Measurements from ENCODE around the gene TMCC3.
"Not testable (repeated sequence)": the region's sequence is repeated elsewhere in the genome, so short reads cannot be mapped to it uniquely, and the experiment has no call there.

TMCC3 gene

GRCh38 chr12:94597268-94597667, 53.1 kb downstream of the TMCC3 start:
- no peak for DNase-seq

- DNase-seq: no peak
Measured at GRCh38 chr12:94596596-94596995, 53.8 kb downstream of the TMCC3 start.

DNA sequence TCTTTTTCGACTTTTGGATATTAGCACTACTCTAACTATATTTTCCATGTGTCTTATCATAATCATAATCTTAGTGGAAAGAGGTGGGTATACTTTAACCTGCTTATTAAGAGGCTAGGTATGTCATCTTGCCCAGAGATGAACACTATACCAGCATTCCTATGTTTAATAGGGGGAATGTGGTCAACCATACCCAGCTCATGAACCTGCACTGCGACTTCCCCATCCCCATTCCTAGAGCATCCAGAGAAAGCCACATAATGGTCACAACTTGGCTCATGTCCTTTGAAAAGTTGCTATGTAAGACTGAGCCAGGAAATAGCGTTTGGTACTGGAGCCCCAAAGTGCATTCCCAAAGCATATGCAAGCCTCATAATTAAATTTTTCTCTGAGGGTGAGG, 55.2 kb downstream of the TMCC3 start:
- DNase-seq: no peak

- DNase-seq: no peak
Measured at GRCh38 chr12:94594443-94594825, 55.9 kb downstream of the TMCC3 start.

DNA sequence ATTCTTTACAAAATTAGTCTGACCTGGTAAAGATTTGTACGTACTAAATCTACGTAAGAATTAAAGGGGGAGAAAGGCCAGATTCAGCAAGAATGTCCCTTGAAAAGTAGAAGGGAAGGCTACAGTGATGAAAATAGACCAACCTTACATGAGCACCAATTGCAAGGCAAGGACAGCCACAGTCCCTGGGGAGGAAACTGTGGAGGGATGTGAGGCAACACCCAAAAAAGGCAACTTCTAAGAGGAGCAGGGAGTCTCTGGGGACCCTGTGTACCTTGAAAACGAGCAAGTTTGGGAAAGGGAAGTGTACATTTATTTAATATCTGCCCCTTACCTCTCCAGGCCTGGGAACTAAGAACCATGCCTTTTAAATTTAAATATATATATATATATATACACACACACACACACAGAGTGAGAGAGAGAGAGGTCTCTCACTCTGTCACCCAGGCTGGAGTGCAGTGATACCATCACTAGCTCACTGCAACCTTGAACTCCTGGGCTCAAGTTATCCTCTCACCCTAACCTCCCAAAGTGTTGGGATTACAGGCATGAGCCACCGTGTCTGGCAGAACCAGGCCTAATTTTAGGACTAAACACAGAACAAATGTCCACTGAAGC, 56.4 kb downstream of the TMCC3 start:
- DNase-seq: no peak

- not testable (repeated sequence) for DNase-seq
Measured at GRCh38 chr12:94592723-94593122, 57.6 kb downstream of the TMCC3 start.

DNA sequence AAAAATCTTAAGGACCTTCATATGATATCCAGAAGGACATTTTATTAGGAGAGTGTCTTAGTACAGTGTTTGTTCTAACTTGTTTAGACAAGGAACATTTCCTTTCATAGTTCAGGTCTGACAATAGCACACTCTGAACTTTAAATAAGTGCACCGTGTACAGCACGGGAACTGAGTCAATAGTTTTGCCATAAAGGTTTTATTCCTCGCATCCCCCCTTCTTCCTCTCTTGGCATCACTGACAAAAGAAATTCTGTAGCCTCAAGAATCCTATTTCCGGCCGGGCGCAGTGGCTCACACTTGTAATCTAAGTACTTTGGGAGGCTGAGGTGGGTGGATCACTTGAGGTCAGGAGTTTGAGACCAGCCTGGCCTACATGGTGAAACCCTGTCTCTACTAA, 58.3 kb downstream of the TMCC3 start:
- no peak for DNase-seq

- peak in 1 of 2 experiments; percentile 6 for DNase-seq
Measured at GRCh38 chr12:94590428-94590827, 59.9 kb downstream of the TMCC3 start.

DNA sequence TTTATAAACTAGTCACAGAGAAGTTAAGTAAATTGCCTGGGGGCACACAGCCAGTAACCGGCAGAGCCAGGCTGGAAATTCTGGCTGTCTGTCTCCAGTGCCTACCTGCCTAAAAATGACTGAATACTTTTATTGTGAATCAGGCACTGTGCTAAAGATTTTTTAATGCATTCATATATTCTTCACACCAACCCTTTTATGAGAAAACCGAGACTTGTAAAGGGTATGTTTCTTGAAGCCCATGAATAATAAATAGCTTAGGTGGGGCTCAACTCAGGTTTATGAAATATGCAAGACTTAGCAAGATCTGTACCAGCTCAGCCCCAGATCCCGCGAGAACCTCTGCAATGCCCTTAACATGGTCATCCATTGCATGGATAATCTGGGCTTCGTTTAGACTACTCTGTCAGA, 60.8 kb downstream of the TMCC3 start:
- DNase-seq: no peak

DNA sequence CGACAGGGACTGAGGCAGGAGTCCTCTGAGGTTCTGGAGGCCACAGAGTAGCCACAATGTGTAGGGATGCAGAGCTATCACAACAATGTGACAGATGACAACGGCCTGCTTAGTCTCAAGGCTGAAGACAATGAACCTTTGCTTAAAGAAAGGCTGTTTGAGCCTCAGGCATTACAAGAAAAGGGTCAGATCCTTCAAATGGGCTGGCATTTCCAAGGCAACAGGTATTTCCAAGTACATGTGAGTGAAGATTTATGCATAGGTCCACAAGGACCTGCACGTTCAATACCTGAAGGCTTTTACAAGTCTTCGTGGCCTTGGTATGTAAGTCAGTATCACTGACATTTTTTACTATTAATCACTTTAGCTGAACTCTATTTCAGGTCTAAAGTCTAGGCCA, 62.0 kb downstream of the TMCC3 start:
- DNase-seq: no peak

GRCh38 chr12:94587266-94588241, 62.8 kb downstream of the TMCC3 start:
- no peak for DNase-seq

DNA sequence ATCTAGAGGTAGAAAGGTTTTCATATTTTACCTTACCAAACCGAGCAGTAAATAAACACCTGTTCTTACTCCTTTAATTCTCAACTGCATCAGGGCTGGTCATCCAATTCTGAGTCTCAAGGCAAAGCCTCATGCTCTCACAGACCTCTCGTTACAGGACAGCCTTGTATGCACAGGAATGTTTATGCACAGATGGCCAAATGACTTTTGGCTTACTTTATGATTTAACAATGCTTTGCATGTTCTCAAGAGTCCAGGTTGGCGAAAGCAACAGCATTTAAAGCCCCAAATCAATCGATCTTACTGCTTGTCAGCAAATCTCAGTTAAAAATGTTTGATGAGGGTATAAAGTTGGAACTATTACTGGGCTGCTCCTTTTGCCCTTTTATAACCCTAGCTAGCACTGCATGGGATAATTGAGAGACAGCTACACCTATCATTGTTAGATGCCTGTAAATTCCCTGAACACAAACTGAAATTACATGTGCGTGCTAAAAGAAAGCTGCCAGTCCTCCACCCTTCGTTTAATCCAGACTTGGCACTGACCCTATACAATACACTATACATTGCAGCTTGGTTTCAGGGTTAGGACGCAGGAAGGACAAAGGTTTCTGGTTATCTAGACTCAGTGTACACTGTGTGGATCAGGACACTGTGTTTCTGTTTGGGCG, 63.6 kb downstream of the TMCC3 start:
- DNase-seq: no peak

DNA sequence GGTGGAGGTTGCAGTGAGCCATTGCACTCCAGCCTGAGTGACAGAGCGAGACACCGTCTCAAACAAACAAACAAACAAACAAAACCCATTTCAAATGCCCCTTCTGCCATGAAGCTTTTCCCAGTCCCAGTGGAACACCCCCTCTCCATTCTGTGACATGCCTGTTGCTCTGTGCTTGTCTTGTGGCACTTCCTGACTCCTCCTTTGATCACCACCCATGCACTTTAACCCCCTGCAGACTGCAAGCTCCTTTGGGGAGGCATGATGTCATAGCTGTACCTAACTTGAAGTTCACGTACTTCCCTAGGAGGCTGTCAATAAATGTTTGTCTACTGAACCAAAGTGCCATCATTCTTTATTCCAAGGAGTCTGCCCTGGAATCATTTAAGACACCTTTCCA, 64.7 kb downstream of the TMCC3 start:
- DNase-seq: no peak

GRCh38 chr12:94584377-94584776, 66.0 kb downstream of the TMCC3 start:
- DNase-seq: no peak

DNA sequence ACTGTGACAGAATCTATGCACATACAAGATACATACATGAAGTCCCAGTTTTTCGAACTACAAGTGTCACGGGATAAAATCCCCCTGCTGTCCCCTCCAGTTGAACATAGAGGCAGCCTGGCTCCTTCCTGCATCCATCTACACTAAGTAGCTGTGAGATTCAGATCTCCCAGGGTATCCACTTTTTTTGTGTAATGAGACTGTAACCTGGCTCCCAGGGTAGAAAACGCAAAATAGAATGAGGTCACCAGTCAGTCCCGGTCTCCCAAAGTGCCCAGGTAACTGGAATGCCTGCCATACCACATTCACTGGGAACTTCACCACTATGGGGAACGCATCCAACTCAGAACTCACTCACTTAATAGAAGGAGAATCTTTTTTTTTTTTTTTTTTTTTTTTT, 67.8 kb downstream of the TMCC3 start:
- no peak for DNase-seq

GRCh38 chr12:94575645-94576403, 74.5 kb downstream of the TMCC3 start:
- DNase-seq: no peak

GRCh38 chr12:94575024-94575423, 75.3 kb downstream of the TMCC3 start:
- no peak for DNase-seq

DNA sequence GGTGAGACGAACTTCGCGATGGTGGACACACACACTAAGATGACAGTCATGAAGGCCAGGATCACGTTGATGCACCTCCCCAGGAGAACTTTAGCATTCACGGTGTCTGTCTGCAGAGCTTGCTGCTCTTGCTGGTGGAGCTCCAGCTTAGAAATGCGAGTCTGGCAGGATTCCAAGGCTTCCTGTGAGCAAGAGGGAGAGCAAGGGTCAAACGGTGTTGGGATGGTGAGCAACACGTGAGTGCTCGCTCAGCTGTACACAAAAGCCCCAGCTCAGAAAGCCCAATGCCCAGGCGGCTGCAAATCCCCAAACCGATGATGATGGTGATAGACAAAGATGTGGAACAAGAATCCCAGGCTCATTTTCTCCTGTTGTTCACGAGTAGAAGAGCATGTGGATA, 78.8 kb downstream of the TMCC3 start:
- DNase-seq: no peak

DNA sequence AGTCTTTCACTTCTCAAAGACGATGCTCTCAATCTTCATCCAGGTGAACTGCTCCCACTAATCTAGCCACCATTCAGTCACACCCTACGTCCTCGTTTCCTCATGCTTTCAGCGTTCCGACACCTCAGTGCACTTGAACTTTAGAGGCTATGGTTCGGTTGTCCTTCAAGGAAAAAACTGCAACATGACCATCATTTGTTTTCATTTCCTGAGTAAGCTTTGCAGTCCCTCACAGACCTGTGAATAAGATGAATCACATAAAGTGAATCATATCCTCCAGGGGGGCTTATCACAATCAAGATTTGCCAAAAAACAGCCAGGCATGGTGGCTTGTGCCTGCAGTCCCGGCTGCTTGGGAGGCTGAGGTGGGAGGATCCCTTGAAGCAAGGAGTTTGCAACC, 80.2 kb downstream of the TMCC3 start:
- no peak for DNase-seq

GRCh38 chr12:94567761-94568160, 82.6 kb downstream of the TMCC3 start:
- DNase-seq: no peak

DNA sequence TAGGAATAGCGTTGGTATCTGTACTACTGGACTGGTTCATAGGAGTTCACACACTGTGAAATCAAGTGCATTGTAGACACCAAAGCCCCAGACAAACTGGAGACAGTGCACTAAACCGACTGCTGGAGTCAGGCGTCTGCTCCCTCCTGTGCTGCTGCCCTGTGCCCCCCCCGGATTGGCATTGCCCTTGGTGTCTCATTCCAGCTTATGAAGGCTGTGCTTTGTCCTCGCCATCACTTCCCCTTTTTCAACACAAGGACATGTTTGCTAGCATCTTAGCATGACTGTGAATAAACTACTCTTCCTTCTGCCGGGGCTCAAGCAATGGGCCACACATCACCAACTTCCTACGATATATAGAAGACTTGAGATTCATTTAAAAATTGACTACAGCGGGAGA, 84.0 kb downstream of the TMCC3 start:
- no peak for DNase-seq

DNA sequence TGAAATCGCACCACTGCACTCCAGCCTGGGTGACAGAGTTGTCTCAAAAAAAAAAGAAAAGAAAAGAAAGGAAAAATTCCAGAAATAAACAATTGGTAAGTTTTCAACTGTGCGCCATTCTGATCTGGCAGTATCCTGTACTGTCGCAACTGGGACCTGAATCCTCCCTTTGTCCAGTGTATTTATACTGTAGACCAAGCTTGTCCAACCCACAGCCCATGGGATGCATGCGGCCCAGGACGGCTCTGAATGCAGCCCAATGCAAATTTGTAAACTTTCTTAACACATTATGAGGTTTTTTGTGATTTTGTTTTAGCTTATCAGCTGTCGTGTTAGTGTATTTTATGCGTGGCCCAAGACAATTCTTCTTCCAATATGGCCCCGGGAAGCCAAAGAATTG, 84.7 kb downstream of the TMCC3 start:
- DNase-seq: no peak

GRCh38 chr12:94563286-94563685, 87.1 kb downstream of the TMCC3 start:
- no peak for DNase-seq

Data from NCI-H2081 (cell line).